ELR (cell line): ENCODE results near the gene CD2.
"Not testable (repeated sequence)": the region's sequence is repeated elsewhere in the genome, so short reads cannot be mapped to it uniquely, and the experiment has no call there.

Experiments used
- DNase-seq: peaks from one replicate; pipeline ENCODE4 v3.0.0-alpha.2; 2015; ENCODE audit warnings: low read depth

The CD2 gene

GRCh38 chr1:116732726-116733125 is 21.5 kb upstream of the CD2 start:
- no peak for DNase-seq

- no peak for DNase-seq
These were observed 20.5 kb upstream of the CD2 start for GRCh38 chr1:116733476-116734365.

- no peak for DNase-seq
These were observed 19.0 kb upstream of the CD2 start for GRCh38 chr1:116735246-116735645.

- peak; percentile 64 for DNase-seq
These were observed 17.0 kb upstream of the CD2 start for GRCh38 chr1:116737020-116737854.

GRCh38 chr1:116737855-116738321 is 16.3 kb upstream of the CD2 start:
- DNase-seq = no peak

- DNase-seq = no peak
These were observed 15.4 kb upstream of the CD2 start for GRCh38 chr1:116738673-116739370.

GRCh38 chr1:116739371-116740012 is 14.7 kb upstream of the CD2 start:
- DNase-seq = no peak

GRCh38 chr1:116740296-116740695 is 13.9 kb upstream of the CD2 start:
- no peak for DNase-seq

- DNase-seq = no peak
These were observed 13.5 kb upstream of the CD2 start for GRCh38 chr1:116740746-116741145.

- no peak for DNase-seq
These were observed 12.2 kb upstream of the CD2 start for GRCh38 chr1:116741836-116742565.

- DNase-seq = no peak
These were observed 10.7 kb upstream of the CD2 start for GRCh38 chr1:116743535-116743934.

- no peak for DNase-seq
These were observed 6.0 kb upstream of the CD2 start for GRCh38 chr1:116748272-116748671.

- DNase-seq = no peak
These were observed 3.1 kb upstream of the CD2 start for GRCh38 chr1:116751146-116751545.

GRCh38 chr1:116751621-116752020 is 2.6 kb upstream of the CD2 start:
- no peak for DNase-seq

- DNase-seq = no peak
These were observed 918 bp upstream of the CD2 start for GRCh38 chr1:116753312-116753711.

GRCh38 chr1:116755066-116755465 is 836 bp downstream of the CD2 start:
- no peak for DNase-seq

GRCh38 chr1:116755681-116756080 is 1.5 kb downstream of the CD2 start:
- no peak for DNase-seq

GRCh38 chr1:116756092-116756491 is 1.9 kb downstream of the CD2 start:
- DNase-seq = not testable (repeated sequence)

GRCh38 chr1:116758456-116758815 is 4.2 kb downstream of the CD2 start:
- DNase-seq = not testable (repeated sequence)

- DNase-seq = no peak
These were observed 5.4 kb downstream of the CD2 start for GRCh38 chr1:116759636-116760035.

GRCh38 chr1:116760487-116760886 is 6.3 kb downstream of the CD2 start:
- DNase-seq = no peak
